Parathyroid adenoma (tissue), 2 donors: ENCODE measurements around the gene AHNAK2.

ENCODE experiments used
- H2AFZ ChIP-seq: fragments of 300-600 bp; sonication (generic); one replicate; pipeline ENCODE4 v1.7.0; 2017; ENCODE audit warnings: antibody characterized with exemption, mild to moderate bottlenecking
- H3K27ac ChIP-seq: fragments of 300-600 bp; sonication (generic); one replicate; pipeline ENCODE4 v1.7.0; 2017
- H3K27me3 ChIP-seq: fragments of 300-600 bp; sonication (generic); one replicate; pipeline ENCODE4 v1.7.0; 2017; ENCODE audit warnings: low read length; ENCODE audit not compliant: control insufficient read depth, insufficient read depth
- H3K36me3 ChIP-seq: fragments of 300-600 bp; sonication (generic); one replicate; pipeline ENCODE4 v1.7.0; 2017; ENCODE audit warnings: low read length; ENCODE audit not compliant: control insufficient read depth, insufficient read depth
- H3K4me1 ChIP-seq: fragments of 300-600 bp; sonication (generic); one replicate; pipeline ENCODE4 v1.7.0; 2017; ENCODE audit warnings: control low read depth
- H3K4me2 ChIP-seq: fragments of 300-600 bp; sonication (generic); one replicate; pipeline ENCODE4 v1.7.0; 2017; ENCODE audit warnings: low read length
- H3K4me3 ChIP-seq: fragments of 300-600 bp; sonication (generic); one replicate; pipeline ENCODE4 v1.7.0; 2017; ENCODE audit warnings: low read depth, low read length
- H3K79me2 ChIP-seq: fragments of 300-600 bp; sonication (generic); one replicate; pipeline ENCODE4 v1.7.0; 2017; ENCODE audit warnings: control low read depth
- H3K9ac ChIP-seq: fragments of 300-600 bp; sonication (generic); one replicate; pipeline ENCODE4 v1.7.0; 2017; ENCODE audit warnings: mild to moderate bottlenecking
- H3K9me3 ChIP-seq: fragments of 300-600 bp; sonication (generic); one replicate; pipeline ENCODE4 v1.7.0; 2017; ENCODE audit warnings: low read length; ENCODE audit not compliant: control insufficient read depth
- TF ChIP-seq, protein P1 (sequence below): fragments of 300-600 bp; sonication (generic); IDR thresholded peaks from one replicate; pipeline ENCODE4 v1.7.0; 2017; ENCODE audit warnings: antibody characterized with exemption, mild to moderate bottlenecking
- donor health status: primary hyperparathyroidism.

Gene AHNAK2

DNA sequence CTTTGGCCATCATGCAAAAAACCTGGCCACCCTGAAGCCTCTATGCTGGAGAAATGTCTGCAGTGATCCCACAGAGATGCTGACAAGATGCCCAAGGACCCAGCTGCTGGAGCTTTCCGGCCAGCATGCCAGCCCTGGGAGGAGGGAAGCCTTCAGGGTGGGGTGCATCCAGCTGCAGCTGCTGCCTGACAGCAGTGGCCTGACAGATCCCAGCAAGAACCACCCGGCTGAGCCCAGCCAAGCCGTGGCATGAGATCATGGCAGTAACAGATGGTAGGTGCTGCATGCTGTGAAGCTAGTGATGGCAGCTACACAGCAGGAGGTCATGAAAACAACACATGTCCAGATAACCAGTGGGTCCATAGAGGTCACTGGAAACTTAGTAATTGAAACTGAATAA lies 21.2 kb upstream of the AHNAK2 start:
- TF ChIP-seq, protein P1, sequence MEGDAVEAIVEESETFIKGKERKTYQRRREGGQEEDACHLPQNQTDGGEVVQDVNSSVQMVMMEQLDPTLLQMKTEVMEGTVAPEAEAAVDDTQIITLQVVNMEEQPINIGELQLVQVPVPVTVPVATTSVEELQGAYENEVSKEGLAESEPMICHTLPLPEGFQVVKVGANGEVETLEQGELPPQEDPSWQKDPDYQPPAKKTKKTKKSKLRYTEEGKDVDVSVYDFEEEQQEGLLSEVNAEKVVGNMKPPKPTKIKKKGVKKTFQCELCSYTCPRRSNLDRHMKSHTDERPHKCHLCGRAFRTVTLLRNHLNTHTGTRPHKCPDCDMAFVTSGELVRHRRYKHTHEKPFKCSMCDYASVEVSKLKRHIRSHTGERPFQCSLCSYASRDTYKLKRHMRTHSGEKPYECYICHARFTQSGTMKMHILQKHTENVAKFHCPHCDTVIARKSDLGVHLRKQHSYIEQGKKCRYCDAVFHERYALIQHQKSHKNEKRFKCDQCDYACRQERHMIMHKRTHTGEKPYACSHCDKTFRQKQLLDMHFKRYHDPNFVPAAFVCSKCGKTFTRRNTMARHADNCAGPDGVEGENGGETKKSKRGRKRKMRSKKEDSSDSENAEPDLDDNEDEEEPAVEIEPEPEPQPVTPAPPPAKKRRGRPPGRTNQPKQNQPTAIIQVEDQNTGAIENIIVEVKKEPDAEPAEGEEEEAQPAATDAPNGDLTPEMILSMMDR = no peak
- no peaks in the 10 kb centered on the region for H3K4me1 ChIP-seq
- H3K27me3 ChIP-seq = no peaks in the 10 kb centered on the region
- no peaks in the 10 kb centered on the region for H3K9me3 ChIP-seq
- no peaks in the 10 kb centered on the region for H3K36me3 ChIP-seq
- no peak overlapping the region for H2AFZ ChIP-seq
- no peak overlapping the region for H3K4me2 ChIP-seq
- no peaks in the 10 kb centered on the region for H3K79me2 ChIP-seq
- no peak overlapping the region for H3K4me3 ChIP-seq
- no peak overlapping the region for H3K27ac ChIP-seq
- no peak overlapping the region for H3K9ac ChIP-seq

DNA sequence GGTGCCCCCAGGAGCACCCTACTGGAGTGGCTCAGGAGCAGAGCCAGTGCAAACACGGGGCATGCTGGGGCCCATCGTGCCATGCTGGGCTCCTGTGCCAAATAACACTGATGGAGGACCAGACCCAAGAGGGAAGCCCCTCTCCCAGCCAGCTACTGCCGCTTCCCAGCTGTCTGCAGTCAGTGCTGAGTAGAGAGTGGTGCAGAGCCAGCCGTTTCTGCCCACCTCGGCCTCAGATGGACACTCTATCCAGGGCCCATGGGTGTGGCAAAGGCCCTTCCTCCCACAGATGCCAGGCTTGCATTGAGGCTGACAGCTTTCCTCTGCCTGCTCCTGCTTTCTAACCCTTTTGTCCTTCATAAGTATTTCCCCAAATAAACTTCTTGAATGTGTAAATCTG lies 20.6 kb upstream of the AHNAK2 start:
- no peak overlapping the region for H3K9ac ChIP-seq
- no peak overlapping the region for H2AFZ ChIP-seq
- H3K4me1 ChIP-seq = no peaks in the 10 kb centered on the region
- no peak overlapping the region for H3K4me3 ChIP-seq
- no peaks in the 10 kb centered on the region for H3K9me3 ChIP-seq
- TF ChIP-seq, protein P1 = no peak
- H3K4me2 ChIP-seq = no peak overlapping the region
- H3K27ac ChIP-seq = no peak overlapping the region
- no peaks in the 10 kb centered on the region for H3K27me3 ChIP-seq
- no peaks in the 10 kb centered on the region for H3K36me3 ChIP-seq
- no peaks in the 10 kb centered on the region for H3K79me2 ChIP-seq

- no peak overlapping the region for H3K9ac ChIP-seq
- H3K4me1 ChIP-seq = no peaks in the 10 kb centered on the region
- H3K79me2 ChIP-seq = no peaks in the 10 kb centered on the region
- H3K27me3 ChIP-seq = no peaks in the 10 kb centered on the region
- H2AFZ ChIP-seq = no peak overlapping the region
- no peaks in the 10 kb centered on the region for H3K36me3 ChIP-seq
- H3K27ac ChIP-seq = no peak overlapping the region
- H3K9me3 ChIP-seq = no peaks in the 10 kb centered on the region
- H3K4me2 ChIP-seq = no peak overlapping the region
- TF ChIP-seq, protein P1 = no peak
- no peak overlapping the region for H3K4me3 ChIP-seq
These were observed 18.3 kb upstream of the AHNAK2 start for GRCh38 chr14:104996483-104996882.

GRCh38 chr14:104996032-104996431 lies 17.9 kb upstream of the AHNAK2 start:
- H3K36me3 ChIP-seq = no peaks in the 10 kb centered on the region
- no peaks in the 10 kb centered on the region for H3K79me2 ChIP-seq
- no peak overlapping the region for H3K4me3 ChIP-seq
- no peak overlapping the region for H2AFZ ChIP-seq
- H3K27ac ChIP-seq = no peak overlapping the region
- TF ChIP-seq, protein P1 = no peak
- no peaks in the 10 kb centered on the region for H3K27me3 ChIP-seq
- no peaks in the 10 kb centered on the region for H3K4me1 ChIP-seq
- H3K9me3 ChIP-seq = no peaks in the 10 kb centered on the region
- H3K4me2 ChIP-seq = no peak overlapping the region
- H3K9ac ChIP-seq = no peak overlapping the region

DNA sequence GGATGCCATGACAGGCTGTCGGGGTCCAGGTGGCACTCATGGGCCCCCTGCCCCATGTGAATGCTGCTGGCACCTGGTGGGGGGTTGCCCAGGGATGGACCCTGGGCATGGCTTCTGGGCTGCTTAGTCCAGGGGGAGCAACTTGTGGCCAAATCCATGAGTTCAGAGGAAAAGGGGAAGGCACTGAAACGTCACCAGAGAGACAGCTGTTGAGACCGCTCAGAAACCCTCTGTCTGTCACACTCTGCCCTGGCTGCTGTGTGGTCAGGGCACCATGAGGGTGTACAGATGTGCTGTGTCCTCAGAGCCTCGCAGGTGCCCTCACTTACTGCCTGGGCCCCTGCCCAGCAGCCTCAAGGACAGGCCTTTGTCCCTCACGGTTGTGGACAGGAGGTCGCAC lies 16.8 kb upstream of the AHNAK2 start:
- no peaks in the 10 kb centered on the region for H3K9me3 ChIP-seq
- H3K4me3 ChIP-seq = no peak overlapping the region
- TF ChIP-seq, protein P1 = no peak
- H3K4me1 ChIP-seq = no peaks in the 10 kb centered on the region
- no peak overlapping the region for H3K4me2 ChIP-seq
- H3K27ac ChIP-seq = no peak overlapping the region
- H3K36me3 ChIP-seq = no peaks in the 10 kb centered on the region
- no peak overlapping the region for H2AFZ ChIP-seq
- H3K27me3 ChIP-seq = no peaks in the 10 kb centered on the region
- H3K9ac ChIP-seq = no peak overlapping the region
- no peaks in the 10 kb centered on the region for H3K79me2 ChIP-seq
